Right lung (tissue), 5 donors: ENCODE measurements around the gene OPN1LW. TPM values are rescaled to one million over a fixed set of nuclear protein-coding genes. Genes with fewer than 3 reads are reported as not detected.

Source experiments
- polyA plus RNA-seq, 5 donors: library from polyadenylated mRNA; unstranded; fragments of 120-200 nt; gene quantifications; one replicate each; pipeline versions ENCODE4 v1.2.1 to v1.2.3, GENCODE V29; 2013; ENCODE audit warnings: inconsistent platforms in 1 of 5, low replicate concordance in 1 of 5; ENCODE audit not compliant: insufficient read length in 5 of 5, insufficient read depth in 1 of 5

OPN1LW gene
- polyA plus RNA-seq, 5 donors, result not detected

Other genes starting within 250 kb of the OPN1LW start
- gene AVPR2, start 239.6 kb upstream of the OPN1LW start, polyA plus RNA-seq, result 1 to 10 TPM in 1 of 5 donors, under 1 TPM in 4; 0.58 to 1.3 (median 0.73) TPM
- gene ARHGAP4, start 218.0 kb upstream of the OPN1LW start, polyA plus RNA-seq, result 10 to 100 TPM; 17.1 to 29.6 (median 25.4) TPM
- gene NAA10, start 209.2 kb upstream of the OPN1LW start, polyA plus RNA-seq, result 10 to 100 TPM; 48.0 to 85.6 (median 53.5) TPM
- gene RENBP, start 199.6 kb upstream of the OPN1LW start, polyA plus RNA-seq, result 1 to 10 TPM; 4.1 to 7.8 (median 6.3) TPM
- gene HCFC1, start 172.4 kb upstream of the OPN1LW start, polyA plus RNA-seq, result 10 to 100 TPM; 26.7 to 48.5 (median 31.9) TPM
- 1 to 10 TPM; 4.6 to 6.8 (median 6.4) TPM for gene TMEM187, start 171.5 kb upstream of the OPN1LW start, polyA plus RNA-seq
- gene IRAK1, start 124.3 kb upstream of the OPN1LW start, polyA plus RNA-seq, result 10 to 100 TPM; 41.6 to 74.9 (median 48.0) TPM
- gene MECP2, start 46.5 kb upstream of the OPN1LW start, polyA plus RNA-seq, result 10 to 100 TPM; 24.2 to 32.5 (median 32.3) TPM
- gene OPN1MW, start 38.4 kb downstream of the OPN1LW start, polyA plus RNA-seq, result not detected
- not detected for gene OPN1MW2, start 75.5 kb downstream of the OPN1LW start, polyA plus RNA-seq
- not detected for gene OPN1MW3, start 113.3 kb downstream of the OPN1LW start, polyA plus RNA-seq
- not detected for gene TEX28, start 150.9 kb downstream of the OPN1LW start, polyA plus RNA-seq
- under 1 TPM; 0.28 to 0.37 (median 0.30) TPM for gene TKTL1, start 151.6 kb downstream of the OPN1LW start, polyA plus RNA-seq
- 100 to 1,000 TPM; 349 to 757 (median 422) TPM for gene FLNA, start 230.4 kb downstream of the OPN1LW start, polyA plus RNA-seq
- 10 to 100 TPM; 52.8 to 84.2 (median 63.9) TPM for gene EMD, start 235.1 kb downstream of the OPN1LW start, polyA plus RNA-seq